ENCODE measurements around the gene KAZN.

KAZN gene

DNA sequence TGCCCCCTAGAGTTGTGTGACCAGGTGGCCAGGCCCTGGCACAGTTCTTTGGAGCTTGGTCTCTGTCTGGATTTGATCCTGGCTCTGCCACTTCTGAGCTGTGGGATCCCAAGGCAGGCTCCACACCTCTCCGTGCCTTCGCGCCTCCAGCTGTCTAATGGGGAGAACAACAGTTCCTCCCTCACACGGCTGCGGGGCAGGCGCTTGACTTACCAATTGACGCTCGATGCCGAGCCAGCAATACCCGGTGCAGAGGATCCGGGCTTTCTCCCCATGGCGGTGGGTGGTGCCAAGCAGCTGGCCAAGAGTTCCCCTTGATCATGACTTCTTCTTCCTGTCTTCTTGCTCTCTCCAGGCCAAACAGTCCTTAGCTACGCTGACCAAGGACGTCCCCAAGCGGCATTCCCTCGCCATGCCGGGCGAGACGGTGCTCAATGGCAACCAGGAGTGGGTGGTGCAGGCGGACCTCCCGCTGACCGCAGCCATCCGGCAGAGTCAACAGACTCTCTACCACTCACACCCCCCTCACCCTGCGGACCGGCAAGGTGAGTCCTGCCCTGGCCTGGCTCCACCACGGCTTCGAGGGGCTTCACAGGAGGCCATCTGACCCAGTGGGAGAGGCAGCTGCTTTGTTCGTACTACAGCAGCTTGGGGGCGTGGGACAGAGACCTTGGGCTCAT is 457.4 kb downstream of the KAZN start:
- FAIRE-seq: no peak

GRCh38 chr1:15056515-15057285 is 458.2 kb downstream of the KAZN start:
- no peak for FAIRE-seq

- no peak for FAIRE-seq
Observed at GRCh38 chr1:15057834-15058233, 459.3 kb downstream of the KAZN start.

DNA sequence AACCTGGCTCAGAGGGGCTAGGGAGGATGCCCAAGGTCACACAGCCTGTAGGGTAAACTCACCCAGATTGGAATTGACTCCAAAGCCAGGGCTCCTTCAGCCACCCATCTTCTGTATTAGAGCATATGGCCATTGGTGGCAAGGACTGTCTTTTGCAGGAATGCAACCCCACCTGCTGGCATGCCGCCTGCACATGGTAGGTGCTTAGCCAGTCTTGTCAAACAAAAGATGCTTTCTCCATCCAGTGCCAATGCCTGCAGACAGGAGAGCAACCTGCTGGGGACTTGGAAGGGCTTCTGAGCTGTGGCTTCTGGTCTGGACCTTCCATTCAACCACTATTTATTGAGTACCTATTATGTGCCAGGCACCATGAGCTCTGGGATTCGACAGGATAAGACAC is 459.8 kb downstream of the KAZN start:
- FAIRE-seq: no peak

- no peak for FAIRE-seq
Observed at GRCh38 chr1:15060104-15060503, 461.6 kb downstream of the KAZN start.

DNA sequence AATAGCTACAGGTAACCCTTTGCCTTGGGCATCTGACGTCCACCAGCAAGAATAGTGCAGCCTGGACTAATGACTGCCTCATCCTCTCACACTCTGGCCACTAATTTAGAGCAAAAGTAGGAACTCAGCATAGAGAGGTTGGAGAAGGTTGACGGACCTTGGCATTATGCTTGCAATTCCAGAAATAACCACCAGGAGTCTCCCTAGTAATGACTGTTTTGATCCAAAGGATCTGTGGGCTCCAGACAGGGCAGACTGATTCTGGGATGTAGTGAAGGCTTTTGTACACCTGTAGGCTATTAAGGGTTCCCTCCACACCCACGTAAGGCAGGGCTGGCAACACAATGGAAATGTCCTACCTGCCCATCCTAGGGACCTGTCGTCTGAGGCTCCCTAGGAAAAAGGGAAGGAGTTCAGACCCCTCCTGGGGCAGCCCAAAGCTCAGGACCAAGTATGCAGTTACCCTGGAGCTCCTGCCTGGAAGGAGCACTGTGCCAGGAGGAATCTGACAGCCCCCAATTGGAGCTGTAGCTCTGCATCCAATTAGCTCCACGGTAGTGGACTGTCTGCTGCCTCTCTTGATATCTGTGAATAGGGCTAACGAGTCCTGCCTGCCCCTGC is 464.1 kb downstream of the KAZN start:
- FAIRE-seq: no peak

DNA sequence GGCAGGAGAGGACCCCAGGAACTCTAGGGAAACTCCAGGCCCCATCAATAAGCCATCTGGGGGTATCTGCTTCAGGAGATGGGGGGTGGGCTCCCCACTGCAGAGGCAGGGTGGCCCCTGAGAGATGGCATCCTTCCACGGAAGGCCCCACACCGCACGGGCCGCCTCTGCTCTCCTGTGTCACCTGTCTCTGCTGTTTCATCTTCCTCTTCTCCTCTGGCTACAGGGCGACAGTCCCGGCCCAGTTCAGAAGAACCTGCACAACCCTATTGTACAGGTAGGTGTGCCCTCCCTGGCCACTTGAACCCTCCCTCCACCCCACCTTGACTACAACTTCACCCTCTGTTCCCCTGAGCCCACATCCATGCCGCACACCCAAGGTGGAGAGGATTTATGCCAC is 464.9 kb downstream of the KAZN start:
- FAIRE-seq: no peak

- FAIRE-seq: no peak
Observed at GRCh38 chr1:15063783-15064182, 465.3 kb downstream of the KAZN start.

DNA sequence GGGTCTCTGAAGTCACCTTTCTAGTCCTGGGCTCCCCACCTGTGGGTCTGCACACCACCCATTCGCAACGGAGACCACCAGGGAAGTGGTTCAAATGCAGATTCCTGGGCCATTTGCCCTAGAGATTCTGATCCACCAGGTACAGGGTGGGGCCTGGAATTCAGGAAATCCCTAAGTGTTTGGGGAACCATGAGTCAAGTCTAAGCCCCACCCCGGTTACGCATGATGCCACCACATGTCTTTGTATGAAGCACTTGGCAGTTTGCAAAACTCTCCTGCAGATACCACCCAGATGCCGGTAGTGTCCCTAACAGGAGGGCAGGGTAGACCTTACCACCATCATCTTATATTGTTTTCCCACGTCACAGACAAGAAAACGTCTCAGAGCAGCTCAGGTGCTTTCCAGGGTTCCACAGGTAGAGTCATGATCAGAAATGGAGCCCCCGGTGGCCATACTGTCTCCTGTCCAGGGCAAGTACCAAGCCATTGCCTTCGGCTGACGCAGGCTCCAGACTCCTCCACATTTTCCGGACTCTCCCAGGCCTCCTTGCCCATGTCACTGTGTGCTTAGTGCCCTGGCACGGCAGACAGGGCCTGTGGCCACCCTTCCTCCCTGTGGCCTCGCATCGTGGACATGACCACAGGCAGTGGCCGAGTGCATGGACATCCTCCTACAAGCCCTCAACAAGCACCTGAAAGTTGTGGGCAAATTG is 465.9 kb downstream of the KAZN start:
- FAIRE-seq: no peak

DNA sequence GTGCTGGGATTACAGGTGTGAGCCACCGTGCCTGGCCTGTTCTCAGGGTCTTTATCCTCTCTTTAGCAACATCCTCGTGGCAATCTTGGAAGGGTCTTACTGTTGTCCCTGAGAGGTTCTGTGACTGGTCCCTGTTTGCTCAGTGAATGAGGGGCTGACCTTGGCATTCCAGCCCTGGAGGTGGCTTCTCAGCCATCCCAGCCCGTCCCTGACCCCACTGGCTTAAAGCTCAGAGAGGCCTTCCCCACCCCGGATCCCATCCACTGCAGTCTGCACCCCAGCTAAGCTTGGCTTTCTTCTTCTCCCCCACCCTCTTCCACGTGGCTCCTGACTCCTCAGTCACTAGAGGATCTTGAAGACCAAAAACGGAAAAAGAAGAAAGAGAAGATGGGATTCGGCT is 466.8 kb downstream of the KAZN start:
- no peak for FAIRE-seq

DNA sequence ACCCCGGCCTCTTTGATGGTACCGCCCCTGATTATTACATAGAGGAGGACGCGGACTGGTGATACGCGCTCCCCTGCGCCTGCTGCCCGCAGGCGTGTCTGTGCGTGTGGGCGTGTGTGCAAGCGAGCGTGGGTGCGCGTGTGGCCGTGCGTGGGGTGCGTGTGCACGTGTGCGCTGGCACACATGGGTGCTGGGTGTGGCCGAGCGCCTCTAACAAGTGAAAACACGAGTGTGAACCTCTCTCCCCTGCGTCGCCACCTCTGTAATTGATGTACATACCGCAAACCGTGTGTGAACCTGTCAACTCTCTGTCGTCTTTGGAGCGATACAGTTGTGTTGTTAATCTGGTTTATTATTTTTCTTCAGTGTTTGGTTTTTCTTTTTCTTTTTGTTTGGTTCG is 467.3 kb downstream of the KAZN start:
- no peak for FAIRE-seq

DNA sequence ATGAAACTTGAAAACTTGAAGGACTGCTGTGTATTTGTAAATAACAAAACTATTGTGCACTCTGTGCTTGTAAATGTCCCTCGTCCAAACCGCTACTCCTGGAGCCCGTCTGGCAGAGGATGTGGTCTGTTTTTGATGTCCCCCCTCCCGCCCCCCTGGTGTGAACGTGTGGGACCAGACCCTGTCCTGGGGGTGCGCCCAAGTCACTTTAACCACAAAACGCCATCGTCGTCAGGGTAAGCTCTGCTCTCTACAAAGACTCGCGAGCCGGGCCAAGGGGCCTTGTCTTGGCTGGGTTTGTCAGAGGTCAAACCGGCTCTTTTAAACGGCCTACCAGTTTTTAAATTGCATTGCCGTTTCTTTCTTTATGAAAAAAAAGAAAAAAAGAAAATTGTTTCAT is 467.7 kb downstream of the KAZN start:
- FAIRE-seq: no peak

- no peak for FAIRE-seq
Observed at GRCh38 chr1:15067148-15067547, 468.7 kb downstream of the KAZN start.

DNA sequence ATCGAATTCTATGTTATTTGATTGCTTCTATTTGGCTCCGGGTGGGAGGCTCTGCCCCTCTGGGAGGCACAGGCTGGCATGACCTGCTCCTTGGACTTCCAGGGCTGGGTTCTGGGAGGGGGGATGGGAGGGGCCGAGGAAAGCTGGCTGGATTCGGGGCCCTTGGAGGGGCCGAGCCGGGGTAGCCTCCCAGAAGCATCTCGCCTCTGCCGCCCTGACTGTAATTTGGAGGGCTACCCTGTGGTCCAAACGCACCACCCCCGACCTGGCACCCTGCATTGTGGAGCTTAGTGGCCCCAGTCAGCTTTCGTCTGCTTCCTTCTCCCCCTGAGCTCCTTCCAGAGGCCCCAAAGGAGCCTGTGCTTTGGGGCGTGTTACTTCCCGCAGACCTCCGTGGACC is 469.7 kb downstream of the KAZN start:
- no peak for FAIRE-seq

- FAIRE-seq: no peak
Observed at GRCh38 chr1:15068997-15069396, 470.5 kb downstream of the KAZN start.

DNA sequence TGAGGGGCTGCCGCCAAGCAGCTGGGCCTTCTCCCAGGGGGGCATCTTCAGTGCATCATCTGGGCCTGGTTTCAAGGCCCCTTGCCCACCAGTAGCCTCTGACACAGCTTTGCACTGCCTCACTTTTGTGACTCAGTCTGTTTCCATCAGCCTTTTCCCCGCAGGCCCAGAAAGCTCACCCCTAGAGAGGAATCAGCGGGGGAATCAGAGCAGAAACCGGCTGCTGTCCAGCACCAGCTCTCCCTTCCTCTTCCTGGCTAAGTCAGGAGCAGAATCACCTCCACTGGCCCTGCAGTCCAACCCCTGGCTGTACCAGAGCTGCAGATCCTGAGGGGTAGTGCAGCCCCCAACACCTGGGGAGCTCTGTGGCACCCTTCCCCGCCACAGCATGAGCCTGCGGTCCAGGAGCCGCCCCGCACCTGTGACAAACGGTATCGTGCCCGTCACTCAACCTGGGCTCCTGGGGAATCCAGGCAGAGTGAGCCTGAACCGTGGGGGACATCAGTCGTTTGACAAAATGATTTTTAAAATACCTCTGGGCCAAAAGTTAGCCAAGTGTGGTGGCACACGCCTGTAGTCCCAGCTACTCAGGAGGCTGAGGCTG is 471.8 kb downstream of the KAZN start:
- FAIRE-seq: no peak

GRCh38 chr1:15071936-15072335 is 473.5 kb downstream of the KAZN start:
- FAIRE-seq: no peak

- FAIRE-seq: no peak
Observed at GRCh38 chr1:15073799-15074308, 475.4 kb downstream of the KAZN start.

DNA sequence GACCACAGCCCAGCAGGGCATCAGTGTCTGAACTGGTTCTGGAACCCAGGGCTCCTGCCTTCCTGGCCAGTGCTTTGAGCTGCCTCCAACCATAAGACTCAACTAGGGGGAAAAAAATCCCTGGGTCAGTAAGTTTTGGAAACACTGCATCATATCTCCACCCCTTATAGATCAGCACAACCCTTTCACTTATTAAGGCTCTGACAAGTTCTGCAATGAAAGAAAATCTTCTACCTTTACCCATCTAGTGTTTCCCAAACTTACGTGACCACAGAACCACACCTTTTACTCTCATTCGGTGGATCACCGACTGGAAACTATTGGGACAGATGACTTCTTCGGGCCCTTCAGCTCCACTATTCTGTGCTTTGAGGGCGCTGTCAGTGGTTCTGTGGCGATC is 476.7 kb downstream of the KAZN start:
- no peak for FAIRE-seq

- FAIRE-seq: no peak
Observed at GRCh38 chr1:15075817-15076216, 477.3 kb downstream of the KAZN start.

DNA sequence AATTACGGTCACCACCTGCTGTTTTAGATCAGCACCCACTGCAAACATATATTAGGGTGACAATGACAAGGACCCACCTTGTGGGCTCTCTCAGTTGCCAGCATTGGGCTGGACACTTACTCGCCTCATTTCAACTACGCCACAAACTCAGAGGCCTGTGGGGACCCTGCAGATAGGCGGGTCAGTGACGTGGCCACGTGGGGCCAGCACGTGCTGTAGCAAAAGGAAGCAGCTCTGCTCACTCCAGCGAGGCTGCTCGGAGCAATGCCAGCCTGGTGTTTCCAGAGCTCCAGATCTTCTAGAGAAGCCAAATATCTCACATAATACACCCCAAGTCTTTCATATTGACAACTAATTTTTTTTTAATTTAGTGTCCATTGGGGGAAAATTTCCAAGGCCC is 478.3 kb downstream of the KAZN start:
- FAIRE-seq: no peak

- FAIRE-seq: no peak
Observed at GRCh38 chr1:15077384-15077783, 478.9 kb downstream of the KAZN start.
